Hepatocyte (in vitro differentiated cells): Measurements from ENCODE around the gene GNB1L.

Source experiments
- EZH2 ChIP-seq: fragments of 200-600 bp; sonication (generic); IDR thresholded peaks from 2 replicates; pipeline ENCODE4 v1.6.1; 2016; ENCODE audit warnings: antibody characterized with exemption, mild to moderate bottlenecking, borderline replicate concordance
- EZH2phosphoT487 ChIP-seq: fragments of 200-600 bp; sonication (generic); IDR thresholded peaks from one replicate; pipeline ENCODE4 v1.6.1; 2018; ENCODE audit warnings: antibody characterized with exemption, mild to moderate bottlenecking, low read depth, moderate library complexity; ENCODE audit not compliant: unreplicated experiment, severe bottlenecking
- TF ChIP-seq, protein P1 (sequence below): fragments of 200-600 bp; sonication (generic); IDR thresholded peaks from 2 replicates; pipeline ENCODE4 v1.5.1; 2016; ENCODE audit warnings: antibody characterized with exemption, mild to moderate bottlenecking; ENCODE audit not compliant: poor library complexity

DNA sequence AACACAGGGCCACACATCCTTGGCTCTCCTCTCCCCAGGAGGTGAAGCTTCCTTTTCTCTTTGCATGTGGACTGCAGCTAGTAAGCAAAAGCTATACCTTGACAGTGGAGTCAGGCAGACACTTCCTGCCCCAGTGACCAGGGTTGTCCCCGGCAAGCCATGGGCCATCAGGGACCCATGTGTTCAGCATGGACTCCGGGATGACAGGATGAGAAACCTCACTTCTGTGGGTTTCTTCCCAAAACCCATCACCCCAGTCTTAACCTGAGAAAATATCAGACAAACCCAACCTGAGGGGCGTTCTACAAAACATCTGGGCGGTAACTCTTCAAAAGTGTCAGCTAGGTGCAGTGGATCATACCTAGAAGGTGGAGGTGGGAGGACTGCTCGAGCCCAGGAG is 40.2 kb downstream of the GNB1L start:
- TF ChIP-seq, protein P1, sequence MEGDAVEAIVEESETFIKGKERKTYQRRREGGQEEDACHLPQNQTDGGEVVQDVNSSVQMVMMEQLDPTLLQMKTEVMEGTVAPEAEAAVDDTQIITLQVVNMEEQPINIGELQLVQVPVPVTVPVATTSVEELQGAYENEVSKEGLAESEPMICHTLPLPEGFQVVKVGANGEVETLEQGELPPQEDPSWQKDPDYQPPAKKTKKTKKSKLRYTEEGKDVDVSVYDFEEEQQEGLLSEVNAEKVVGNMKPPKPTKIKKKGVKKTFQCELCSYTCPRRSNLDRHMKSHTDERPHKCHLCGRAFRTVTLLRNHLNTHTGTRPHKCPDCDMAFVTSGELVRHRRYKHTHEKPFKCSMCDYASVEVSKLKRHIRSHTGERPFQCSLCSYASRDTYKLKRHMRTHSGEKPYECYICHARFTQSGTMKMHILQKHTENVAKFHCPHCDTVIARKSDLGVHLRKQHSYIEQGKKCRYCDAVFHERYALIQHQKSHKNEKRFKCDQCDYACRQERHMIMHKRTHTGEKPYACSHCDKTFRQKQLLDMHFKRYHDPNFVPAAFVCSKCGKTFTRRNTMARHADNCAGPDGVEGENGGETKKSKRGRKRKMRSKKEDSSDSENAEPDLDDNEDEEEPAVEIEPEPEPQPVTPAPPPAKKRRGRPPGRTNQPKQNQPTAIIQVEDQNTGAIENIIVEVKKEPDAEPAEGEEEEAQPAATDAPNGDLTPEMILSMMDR, result no peak
- no peak for TF ChIP-seq EZH2
- TF ChIP-seq EZH2phosphoT487, result no peak
